Heart right ventricle (tissue), 16 donors: ENCODE results near the gene INO80D. TPM values are rescaled to one million over a fixed set of nuclear protein-coding genes. Genes with fewer than 3 reads are reported as not detected.

Source experiments
- ATAC-seq, 8 donors: fragments of 200-7000 bp; cut with Tn5 transposase; one replicate each; pipeline ENCODE4 v1.9.1; 2020; ENCODE audit warnings: mild to moderate bottlenecking in 8 of 8, moderate library complexity in 8 of 8, moderate number of reproducible peaks in 1 of 8
- DNase-seq, 2 donors: peaks; one replicate each; pipeline ENCODE4 v3.0.0-alpha.2; 2020
- H3K27ac ChIP-seq, 10 donors: fragments of 200-600 bp; sonication (generic) in 2 of 10; one replicate each; pipeline versions ENCODE4 v1.5.0 to v1.8.0; 2020 to 2022; ENCODE audit warnings: mild to moderate bottlenecking in 3 of 10
- H3K27me3 ChIP-seq, 7 donors: fragments of 200-600 bp; one replicate each; pipeline ENCODE4 v1.8.0; 2021 to 2022; ENCODE audit warnings: mild to moderate bottlenecking in 2 of 7
- H3K36me3 ChIP-seq, 9 donors: fragments of 200-600 bp; sonication (generic) in 1 of 9; one replicate each; pipeline versions ENCODE4 v1.5.0 to v1.8.0; 2020 to 2022; ENCODE audit warnings: mild to moderate bottlenecking in 2 of 9
- H3K4me1 ChIP-seq, 9 donors: fragments of 200-600 bp; sonication (generic) in 1 of 9; one replicate each; pipeline versions ENCODE4 v1.5.0 to v1.8.0; 2020 to 2022; ENCODE audit warnings: mild to moderate bottlenecking in 4 of 9
- H3K4me3 ChIP-seq, 10 donors: fragments of 200-600 bp; sonication (generic) in 2 of 10; one replicate each; pipeline versions ENCODE4 v1.5.0 to v1.8.0; 2020 to 2022; ENCODE audit warnings: mild to moderate bottlenecking in 7 of 10, moderate library complexity in 2 of 10
- H3K9me3 ChIP-seq, 11 donors: fragments of 200-600 bp in 10 of 11; sonication (generic) in 2 of 11; one replicate each; pipeline versions ENCODE4 v1.5.0 to v1.8.0; 2013 to 2022; ENCODE audit warnings: mild to moderate bottlenecking in 2 of 11, control low read depth in 1 of 11, moderate library complexity in 1 of 11
- CTCF ChIP-seq, 9 donors: fragments of 200-600 bp; sonication (generic) in 2 of 9; IDR thresholded peaks; one replicate each; pipeline versions ENCODE4 v1.5.0 to v1.8.0; 2021 to 2022; ENCODE audit warnings: antibody characterized with exemption in 9 of 9, mild to moderate bottlenecking in 5 of 9, moderate library complexity in 1 of 9
- WGBS, 2 donors: extraction: QIAGEN DNeasy Blood & Tissue Kit; methylation state at CpG; one replicate each; pipeline ENCODE4 v1.1.7; 2013; ENCODE audit warnings: inconsistent platforms in 1 of 2; 5-methylcytosine and 5-hydroxymethylcytosine counted together
- intact Hi-C, 10 donors: fragments of 100-400 bp; cut with DNase I; formaldehyde crosslinking; loops; one replicate each; pipeline versions ENCODE4 v1.11.1 to v1.14.2; 2022
- polyA plus RNA-seq, 2 donors: library from polyadenylated mRNA; stranded (reverse); fragments of 200-250 nt; gene quantifications; one replicate each; pipeline ENCODE4 v1.2.3, GENCODE V29; 2013
- total RNA-seq, 10 donors: library from RNA; stranded (reverse); fragmentation: NEBNext Ultra II Directional in 3 of 10; extraction: Animal tissue kit (Norgen Biotek cat#: 25700) in 3 of 10; gene quantifications; one replicate each; pipeline versions ENCODE4 v1.2.1 to v1.2.4, GENCODE V29; 2021 to 2023
- donor health status: Arrhythmogenic right ventricular cardiomyopathy.
- donor health status: ischemic (EF 13 %, LVEDD 7.1; RV severe dilation, severe dysfunction).
- donor health status: healthy with polysubstance abuse.
- donor health status: DM: no; HTN: yes; CAD: no.
- donor health status: DM: no; HTN: no; CAD: no.
- donor health status: ischemic (EF 25% LVEDD 6.9; RV normal size, moderate dysfunction).
- donor health status: ischemic (EF 25% LVEDD 5.7; RV mildly dilated, moderate dysfunction).
- donor health status: healthy.
- donor health status: DM: yes; HTN: yes; CAD: no.
- donor health status: Ischemic cardiomyopathy.
- donor health status: ischemic (EF 35%, LVEDD 5.7; RV mildly dilated, moderate dysfunction).
- donor health status: nonischemic (EF 11% LVEDD 7.7; RV severe dilation, severe dysfunction).
- donor health status: DM: yes; HTN: yes; CAD: no.
- donor health status: PGD.
- donor health status: ischemic (EF 29% LVEDD 5.4; RV normal size, mild dysfunction).
- donor health status: nonischemic (EF 23%, LVEDD 6.1; RV moderate dilation, normal function).

INO80D gene
- total and polyA plus RNA-seq, 12 donors, result 1.1 to 26.3 (median 15.9) TPM

- Histone ChIP-seq H3K4me3 (no peak overlapping the region), H3K27me3 (no peaks in the 10 kb centered on the region), H3K27ac (no peak overlapping the region), H3K9me3 (no peaks in the 10 kb centered on the region), H3K4me1 (no peaks in the 10 kb centered on the region), H3K36me3 (no peaks in the 10 kb centered on the region)
- ATAC-seq (no peak), DNase-seq (no peak)
- TF ChIP-seq CTCF (IDR thresholded peaks at IDR 0.05), result no peak
- intact Hi-C loops, result no loop called here
- WGBS, 2 donors, result 92 to 95% methylated on average over 9 of the region's 9 CpGs
Measured at GRCh38 chr2:205959521-205959920, 126.5 kb downstream of the INO80D start.

GRCh38 chr2:205957452-205958154 lies 128.4 kb downstream of the INO80D start:
- H3K27ac ChIP-seq, result no peak overlapping the region

GRCh38 chr2:205954707-205955106 lies 131.3 kb downstream of the INO80D start:
- TF ChIP-seq CTCF (IDR thresholded peaks at IDR 0.05), result no peak
- ATAC-seq, result no peak
- Histone ChIP-seq H3K27ac (no peak overlapping the region), H3K36me3 (no peaks in the 10 kb centered on the region), H3K4me3 (no peak overlapping the region), H3K4me1 (no peaks in the 10 kb centered on the region), H3K9me3 (peaks cover 0 to 6% (median 0%) of the 10 kb centered on the region in 11 donors), H3K27me3 (peaks cover 0 to 2% (median 0%) of the 10 kb centered on the region in 7 donors)
- no peak for DNase-seq
- intact Hi-C loops, result no loop called here
- 69 to 70% methylated on average over 5 of the region's 5 CpGs for WGBS, 2 donors

More at GRCh38 chr2:205957452-205958154, 128.4 kb downstream of the INO80D start:
- WGBS, 2 donors, result 72 to 90% methylated on average over 11 of the region's 11 CpGs
- H3K9me3 ChIP-seq, result no peaks in the 10 kb centered on the region
- DNase-seq, result no peak
- intact Hi-C loops, result no loop called here
- no peaks in the 10 kb centered on the region for H3K4me1 ChIP-seq
- no peak overlapping the region for H3K4me3 ChIP-seq
- ATAC-seq, result no peak
- TF ChIP-seq CTCF (IDR thresholded peaks at IDR 0.05), result no peak
- no peaks in the 10 kb centered on the region for H3K27me3 ChIP-seq
- no peaks in the 10 kb centered on the region for H3K36me3 ChIP-seq

GRCh38 chr2:205952282-205952681 lies 133.7 kb downstream of the INO80D start:
- Histone ChIP-seq H3K4me3 (no peak overlapping the region), H3K27ac (no peak overlapping the region), H3K4me1 (peaks cover 0 to 14% (median 0%) of the 10 kb centered on the region in 9 donors), H3K36me3 (no peaks in the 10 kb centered on the region), H3K27me3 (peaks cover 0 to 8% (median 0%) of the 10 kb centered on the region in 7 donors), H3K9me3 (peaks cover 0 to 6% (median 0%) of the 10 kb centered on the region in 11 donors)
- intact Hi-C loops, result no loop called here
- TF ChIP-seq CTCF (IDR thresholded peaks at IDR 0.05), result no peak
- 74 to 75% methylated on average over 2 of the region's 2 CpGs for WGBS, 2 donors
- no peak for DNase-seq
- ATAC-seq, result no peak
